ENCODE results near the gene ARMH1.
A peak's percentile ranks its signal among the peaks of the same experiment; 100 is the strongest.

The ARMH1 gene

GRCh38 chr1:44631647-44632539 lies 42.6 kb upstream of the ARMH1 start:
- peak; percentile 96 for DNase-seq (ENCODE audit: low spot score)
- in situ Hi-C loops (cut with MboI; ENCODE audit: low pct_unique_long_range_greater_than_20kb, low sequenced_read_pairs, unreplicated experiment): no loop called here
- TF ChIP-seq CTCF (IDR thresholded peaks at IDR 0.05; ENCODE audit: extremely low read depth, insufficient read depth, missing control alignments): no peak

- no peak for TF ChIP-seq CTCF (IDR thresholded peaks at IDR 0.05; ENCODE audit: extremely low read depth, insufficient read depth, missing control alignments)
- in situ Hi-C loops (cut with MboI; ENCODE audit: low pct_unique_long_range_greater_than_20kb, low sequenced_read_pairs, unreplicated experiment): no loop called here
- DNase-seq (ENCODE audit: low spot score): no peak
Measured at GRCh38 chr1:44632598-44632997, 41.9 kb upstream of the ARMH1 start.

GRCh38 chr1:44634606-44635189 lies 39.8 kb upstream of the ARMH1 start:
- no peak for TF ChIP-seq CTCF (IDR thresholded peaks at IDR 0.05; ENCODE audit: extremely low read depth, insufficient read depth, missing control alignments)
- in situ Hi-C loops (cut with MboI; ENCODE audit: low pct_unique_long_range_greater_than_20kb, low sequenced_read_pairs, unreplicated experiment): no loop called here
- no peak for DNase-seq (ENCODE audit: low spot score)

- TF ChIP-seq CTCF (IDR thresholded peaks at IDR 0.05; ENCODE audit: extremely low read depth, insufficient read depth, missing control alignments): no peak
- in situ Hi-C loops (cut with MboI; ENCODE audit: low pct_unique_long_range_greater_than_20kb, low sequenced_read_pairs, unreplicated experiment): no loop called here
- no peak for DNase-seq (ENCODE audit: low spot score)
Measured at GRCh38 chr1:44635439-44635838, 39.1 kb upstream of the ARMH1 start.

- in situ Hi-C loops (cut with MboI; ENCODE audit: low pct_unique_long_range_greater_than_20kb, low sequenced_read_pairs, unreplicated experiment): no loop called here
- TF ChIP-seq CTCF (IDR thresholded peaks at IDR 0.05; ENCODE audit: extremely low read depth, insufficient read depth, missing control alignments): no peak
- no peak for DNase-seq (ENCODE audit: low spot score)
Measured at GRCh38 chr1:44636083-44636687, 38.3 kb upstream of the ARMH1 start.

- DNase-seq (ENCODE audit: low spot score): no peak
- no peak for TF ChIP-seq CTCF (IDR thresholded peaks at IDR 0.05; ENCODE audit: extremely low read depth, insufficient read depth, missing control alignments)
- in situ Hi-C loops (cut with MboI; ENCODE audit: low pct_unique_long_range_greater_than_20kb, low sequenced_read_pairs, unreplicated experiment): no loop called here
Measured at GRCh38 chr1:44636688-44637598, 37.6 kb upstream of the ARMH1 start.

Measured in GM13977 (cell line).